A549 (cell line): ENCODE data around the gene LUZP1.

Experiments used
- BHLHE40 ChIP-seq: IDR thresholded peaks from 2 replicates; pipeline ENCODE4 v1.6.1; 2012; ENCODE audit warnings: low read depth, low read length, inconsistent platforms
- HOXB13 ChIP-seq: fragments of 250-450 bp; sonication (Bioruptor Pico); IDR thresholded peaks from 2 replicates; pipeline ENCODE4 v1.5.0; 2020; ENCODE audit warnings: low read depth, mild to moderate bottlenecking, moderate library complexity
- POLR2A ChIP-seq: IDR thresholded peaks from 2 replicates; pipeline ENCODE4 v1.6.1; 2012; ENCODE audit warnings: mild to moderate bottlenecking, low read length
- RAD21 ChIP-seq, 2 experiments: fragments of >200 bp in 1 of 2; sonication (Bioruptor Twin) in 1 of 2; formaldehyde crosslinking in 1 of 2; IDR thresholded peaks in 1 of 2; conservative IDR thresholded peaks in 1 of 2; 2 replicates in 1 of 2; 3 replicates in 1 of 2; pipeline ENCODE4 v1.6.1; 2012 to 2018; ENCODE audit warnings: inconsistent platforms in 1 of 2
- SREBF2 ChIP-seq: fragments of 450-650 bp; IDR thresholded peaks from 2 replicates; pipeline ENCODE4 v1.6.1; 2014; ENCODE audit warnings: mild to moderate bottlenecking, moderate library complexity
- TF ChIP-seq, protein P1 (sequence below): fragments of >200 bp; sonication (Bioruptor Twin); formaldehyde crosslinking; IDR thresholded peaks from 3 replicates; pipeline ENCODE4 v1.5.1; 2016

DNA sequence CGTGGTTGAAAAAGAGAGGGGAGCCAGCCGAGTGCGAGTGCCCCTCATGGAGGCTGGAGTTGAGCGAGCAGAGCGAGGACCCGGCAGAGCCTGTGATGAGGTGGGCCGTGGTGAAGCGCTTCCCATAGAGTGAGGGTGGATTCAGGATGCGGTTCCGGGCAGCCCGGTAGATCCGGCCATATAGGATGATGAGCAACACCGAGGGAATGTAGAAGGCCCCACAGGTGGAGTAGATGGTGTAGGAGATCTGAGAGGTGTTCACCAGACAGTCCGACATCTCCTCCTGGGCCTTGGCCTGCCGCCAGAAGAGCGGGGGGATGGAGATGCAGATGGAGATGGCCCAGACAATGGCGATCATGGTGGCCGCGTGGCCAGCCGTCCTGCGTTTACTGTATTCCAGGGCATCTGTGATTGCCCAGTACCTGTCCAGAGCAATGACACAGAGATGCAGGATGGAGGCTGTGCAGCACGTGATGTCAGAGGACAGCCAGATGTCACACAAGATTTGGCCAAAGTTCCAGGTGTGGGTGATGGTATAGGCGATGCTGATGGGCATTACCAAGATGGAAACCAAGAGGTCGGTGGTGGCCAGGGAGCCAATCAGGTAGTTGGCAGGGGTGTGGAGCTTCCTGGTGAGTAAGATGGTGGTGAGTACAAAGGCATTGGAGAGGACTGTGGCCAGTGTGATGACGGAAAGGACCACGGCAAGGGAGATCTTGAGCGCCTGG, 24.9 kb upstream of the LUZP1 start:
- TF ChIP-seq, protein P1, sequence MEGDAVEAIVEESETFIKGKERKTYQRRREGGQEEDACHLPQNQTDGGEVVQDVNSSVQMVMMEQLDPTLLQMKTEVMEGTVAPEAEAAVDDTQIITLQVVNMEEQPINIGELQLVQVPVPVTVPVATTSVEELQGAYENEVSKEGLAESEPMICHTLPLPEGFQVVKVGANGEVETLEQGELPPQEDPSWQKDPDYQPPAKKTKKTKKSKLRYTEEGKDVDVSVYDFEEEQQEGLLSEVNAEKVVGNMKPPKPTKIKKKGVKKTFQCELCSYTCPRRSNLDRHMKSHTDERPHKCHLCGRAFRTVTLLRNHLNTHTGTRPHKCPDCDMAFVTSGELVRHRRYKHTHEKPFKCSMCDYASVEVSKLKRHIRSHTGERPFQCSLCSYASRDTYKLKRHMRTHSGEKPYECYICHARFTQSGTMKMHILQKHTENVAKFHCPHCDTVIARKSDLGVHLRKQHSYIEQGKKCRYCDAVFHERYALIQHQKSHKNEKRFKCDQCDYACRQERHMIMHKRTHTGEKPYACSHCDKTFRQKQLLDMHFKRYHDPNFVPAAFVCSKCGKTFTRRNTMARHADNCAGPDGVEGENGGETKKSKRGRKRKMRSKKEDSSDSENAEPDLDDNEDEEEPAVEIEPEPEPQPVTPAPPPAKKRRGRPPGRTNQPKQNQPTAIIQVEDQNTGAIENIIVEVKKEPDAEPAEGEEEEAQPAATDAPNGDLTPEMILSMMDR, result no peak
- TF ChIP-seq POLR2A (no peak), HOXB13 (CRISPR knock-in tag) (no peak), BHLHE40 (no peak), RAD21 (conservative IDR thresholded peaks at IDR 0.05 in 1 of 2, IDR thresholded peaks at IDR 0.05 in 1 of 2) (no peak), SREBF2 (no peak)
